PC-3 (cell line): ENCODE data around the gene HMGB4. TPM values are rescaled to one million over a fixed set of nuclear protein-coding genes. Genes with fewer than 3 reads are reported as not detected.

ENCODE experiments used
- ATAC-seq: fragments of 200-7000 bp; cut with Tn5 transposase; 2 replicates; pipeline ENCODE4 v1.9.1; 2020; ENCODE audit warnings: mild to moderate bottlenecking, moderate library complexity
- BruUV-seq: library from RNA; stranded (reverse); fragments of 400-500 nt; replicated peaks from 2 replicates; lab custom pipeline; 2021; lab: Mats Ljungman, UMichigan
- CTCF ChIA-PET: fragments of 300-600 bp; sonication (Branson Sonifier 250); formaldehyde crosslinking; loops from one replicate; lab custom pipeline; 2022; ENCODE audit warnings: antibody characterized with exemption; lab: Charles Lee
- POLR2A ChIA-PET: fragments of 300-600 bp; sonication (Branson Sonifier 250); formaldehyde crosslinking; loops from one replicate; lab custom pipeline; 2022; ENCODE audit warnings: antibody characterized with exemption; ENCODE audit not compliant: unreplicated experiment; lab: Charles Lee
- DNase-seq: peaks from one replicate; pipeline ENCODE4 v3.0.0-alpha.2; 2015
- H2AFZ ChIP-seq: fragments of 300-600 bp; sonication (generic); 2 replicates; pipeline ENCODE4 v1.6.0; 2016; ENCODE audit warnings: antibody characterized with exemption, low read length
- H3F3A ChIP-seq: fragments of 300-600 bp; sonication (generic); one replicate; pipeline ENCODE4 v1.6.0; 2017; ENCODE audit warnings: antibody characterized with exemption, low read length, control low read depth, mild to moderate bottlenecking; ENCODE audit not compliant: unreplicated experiment
- H3K27ac ChIP-seq: fragments of 300-600 bp; sonication (generic); 2 replicates; pipeline ENCODE4 v1.5.1; 2016; ENCODE audit warnings: mild to moderate bottlenecking, low read length
- H3K27me3 ChIP-seq: fragments of 300-600 bp; sonication (generic); 2 replicates; pipeline ENCODE4 v1.6.1; 2016; ENCODE audit warnings: low read length, mixed read lengths
- H3K36me3 ChIP-seq: fragments of 300-600 bp; sonication (generic); 2 replicates; pipeline ENCODE4 v1.6.1; 2016; ENCODE audit warnings: low read depth, mixed run types, low read length, mixed read lengths
- H3K4me1 ChIP-seq: fragments of 300-600 bp; sonication (generic); 2 replicates; pipeline ENCODE4 v1.5.1; 2016; ENCODE audit warnings: low read length; ENCODE audit not compliant: insufficient read depth
- H3K4me2 ChIP-seq: fragments of 300-600 bp; sonication (generic); 2 replicates; pipeline ENCODE4 v1.6.0; 2016; ENCODE audit warnings: low read length
- H3K4me3 ChIP-seq: fragments of 300-600 bp; sonication (generic); 2 replicates; pipeline ENCODE4 v1.5.1; 2016; ENCODE audit warnings: mild to moderate bottlenecking, low read length, mixed read lengths
- H3K79me2 ChIP-seq: fragments of 300-600 bp; sonication (generic); 2 replicates; pipeline ENCODE4 v1.6.1; 2017; ENCODE audit warnings: low read length, mixed read lengths
- H3K9ac ChIP-seq: fragments of 300-600 bp; sonication (generic); 2 replicates; pipeline ENCODE4 v1.6.0; 2016; ENCODE audit warnings: mild to moderate bottlenecking, low read length
- H3K9me2 ChIP-seq: fragments of 300-600 bp; sonication (generic); replicated peaks from 2 replicates; pipeline ENCODE4 v1.6.1; 2016; ENCODE audit warnings: mixed run types, low read length, mixed read lengths
- H3K9me3 ChIP-seq: fragments of 300-600 bp; sonication (generic); 2 replicates; pipeline ENCODE4 v1.6.1; 2016; ENCODE audit warnings: low read length, mixed read lengths
- H4K20me1 ChIP-seq: fragments of 300-600 bp; sonication (generic); 2 replicates; pipeline ENCODE4 v1.6.1; 2016; ENCODE audit warnings: low read length, mixed read lengths
- EZH2 ChIP-seq: fragments of 300-600 bp; sonication (generic); IDR thresholded peaks from one replicate; pipeline ENCODE4 v1.6.1; 2017; ENCODE audit warnings: antibody characterized with exemption, mild to moderate bottlenecking, low read length; ENCODE audit not compliant: unreplicated experiment
- EZH2phosphoT487 ChIP-seq: fragments of 300-600 bp; sonication (generic); IDR thresholded peaks from 2 replicates; pipeline ENCODE4 v1.6.1; 2018; ENCODE audit warnings: mild to moderate bottlenecking, antibody characterized with exemption, low read length, borderline replicate concordance
- intact Hi-C: fragments of 100-400 bp; cut with micrococcal nuclease; formaldehyde crosslinking; loops from 2 replicates; pipeline ENCODE4 v1.9.0; 2023
- total RNA-seq: library from RNA; depleted of rRNA; stranded (reverse); fragments of >200 nt; gene quantifications from 2 replicates; pipeline ENCODE4 v1.2.3, GENCODE V29; 2014
- TF ChIP-seq, protein P1 (sequence below): fragments of 300-600 bp; sonication (generic); conservative IDR thresholded peaks from 2 replicates; pipeline ENCODE4 v1.5.1; 2017; ENCODE audit warnings: antibody characterized with exemption, low read depth, mild to moderate bottlenecking, low read length

HMGB4 gene
- total RNA-seq, 1 experiment from 2014 or later: not detected

- Histone ChIP-seq H3K4me1 (no peaks in the 10 kb centered on the region), H3K36me3 (no peaks in the 10 kb centered on the region), H3K9me2 (no peaks in the 10 kb centered on the region), H3F3A (no peaks in the 10 kb centered on the region), H3K4me3 (no peak overlapping the region), H3K27ac (no peak overlapping the region), H3K9ac (no peak overlapping the region), H3K4me2 (no peak overlapping the region), H3K27me3 (peaks cover 5% of the 10 kb centered on the region; the same call in 1 of the 2 replicates), H4K20me1 (no peaks in the 10 kb centered on the region), H3K79me2 (no peaks in the 10 kb centered on the region), H2AFZ (no peak overlapping the region), H3K9me3 (no peaks in the 10 kb centered on the region)
- intact Hi-C loops: loop anchor here (10.0 kb wide), 1 partner anchor 754 kb away; no protein-coding TSS in a partner anchor
- DNase-seq (no peak), ATAC-seq (no peak)
- no TSS peak for BruUV-seq
- POLR2A ChIA-PET: no interaction called here
- CTCF ChIA-PET: no interaction called here
- TF ChIP-seq, protein P1, sequence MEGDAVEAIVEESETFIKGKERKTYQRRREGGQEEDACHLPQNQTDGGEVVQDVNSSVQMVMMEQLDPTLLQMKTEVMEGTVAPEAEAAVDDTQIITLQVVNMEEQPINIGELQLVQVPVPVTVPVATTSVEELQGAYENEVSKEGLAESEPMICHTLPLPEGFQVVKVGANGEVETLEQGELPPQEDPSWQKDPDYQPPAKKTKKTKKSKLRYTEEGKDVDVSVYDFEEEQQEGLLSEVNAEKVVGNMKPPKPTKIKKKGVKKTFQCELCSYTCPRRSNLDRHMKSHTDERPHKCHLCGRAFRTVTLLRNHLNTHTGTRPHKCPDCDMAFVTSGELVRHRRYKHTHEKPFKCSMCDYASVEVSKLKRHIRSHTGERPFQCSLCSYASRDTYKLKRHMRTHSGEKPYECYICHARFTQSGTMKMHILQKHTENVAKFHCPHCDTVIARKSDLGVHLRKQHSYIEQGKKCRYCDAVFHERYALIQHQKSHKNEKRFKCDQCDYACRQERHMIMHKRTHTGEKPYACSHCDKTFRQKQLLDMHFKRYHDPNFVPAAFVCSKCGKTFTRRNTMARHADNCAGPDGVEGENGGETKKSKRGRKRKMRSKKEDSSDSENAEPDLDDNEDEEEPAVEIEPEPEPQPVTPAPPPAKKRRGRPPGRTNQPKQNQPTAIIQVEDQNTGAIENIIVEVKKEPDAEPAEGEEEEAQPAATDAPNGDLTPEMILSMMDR: no peak
- TF ChIP-seq EZH2 (no peak), EZH2phosphoT487 (no peak)
These were observed 43.1 kb upstream of the HMGB4 start for GRCh38 chr1:33820804-33821203.

GRCh38 chr1:33821291-33821690 is 42.6 kb upstream of the HMGB4 start:
- no peak overlapping the region for H3K4me3 ChIP-seq
- H4K20me1 ChIP-seq: no peaks in the 10 kb centered on the region
- CTCF ChIA-PET: no interaction called here
- no peak overlapping the region for H2AFZ ChIP-seq
- H3K27me3 ChIP-seq: peaks cover 5% of the 10 kb centered on the region; the same call in 1 of the 2 replicates
- no peaks in the 10 kb centered on the region for H3K4me1 ChIP-seq
- POLR2A ChIA-PET: no interaction called here
- BruUV-seq: no TSS peak
- ATAC-seq (no peak), DNase-seq (no peak)
- no peaks in the 10 kb centered on the region for H3F3A ChIP-seq
- no peaks in the 10 kb centered on the region for H3K9me3 ChIP-seq
- no peaks in the 10 kb centered on the region for H3K36me3 ChIP-seq
- no peaks in the 10 kb centered on the region for H3K9me2 ChIP-seq
- H3K27ac ChIP-seq: no peak overlapping the region
- intact Hi-C loops: loop anchor here (10.0 kb wide), 1 partner anchor 754 kb away; no protein-coding TSS in a partner anchor
- no peaks in the 10 kb centered on the region for H3K79me2 ChIP-seq
- no peak overlapping the region for H3K4me2 ChIP-seq
- no peak overlapping the region for H3K9ac ChIP-seq
- TF ChIP-seq EZH2phosphoT487 (no peak), EZH2 (no peak)
- TF ChIP-seq, protein P1: no peak

DNA sequence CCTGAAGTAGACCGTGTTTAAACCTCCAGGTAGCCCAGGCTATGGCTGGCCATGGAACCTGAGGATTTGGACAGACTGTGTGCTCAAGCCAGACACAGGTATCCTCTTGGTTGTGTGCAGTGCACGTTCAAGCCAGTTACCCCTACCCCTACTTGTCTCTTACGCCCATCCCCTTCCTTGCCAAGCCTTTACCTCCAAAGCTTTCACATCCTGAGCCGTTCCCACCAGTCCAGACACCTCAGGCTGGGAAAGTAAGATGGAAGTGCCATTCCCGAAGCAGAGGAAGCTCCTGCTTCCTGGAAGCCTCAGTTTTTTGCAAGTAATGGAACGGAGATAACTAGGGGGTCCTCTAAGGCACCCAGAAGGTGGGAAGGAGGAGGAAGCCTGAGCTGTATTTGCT is 41.5 kb upstream of the HMGB4 start:
- no peak overlapping the region for H3K4me2 ChIP-seq
- ATAC-seq: no peak
- H3K27ac ChIP-seq: no peak overlapping the region
- H3F3A ChIP-seq: no peaks in the 10 kb centered on the region
- TF ChIP-seq, protein P1: no peak
- TF ChIP-seq EZH2phosphoT487 (no peak), EZH2 (no peak)
- H3K4me3 ChIP-seq: no peak overlapping the region
- no peaks in the 10 kb centered on the region for H3K9me2 ChIP-seq
- no peaks in the 10 kb centered on the region for H3K4me1 ChIP-seq
- H2AFZ ChIP-seq: no peak overlapping the region
- H3K79me2 ChIP-seq: no peaks in the 10 kb centered on the region
- POLR2A ChIA-PET: no interaction called here
- DNase-seq: no peak
- intact Hi-C loops: loop anchor here (10.0 kb wide), 1 partner anchor 752 kb away; no protein-coding TSS in a partner anchor
- peaks cover 2% of the 10 kb centered on the region; the same call in 1 of the 2 replicates for H3K27me3 ChIP-seq
- CTCF ChIA-PET: no interaction called here
- no peaks in the 10 kb centered on the region for H3K36me3 ChIP-seq
- no peak overlapping the region for H3K9ac ChIP-seq
- H3K9me3 ChIP-seq: no peaks in the 10 kb centered on the region
- H4K20me1 ChIP-seq: no peaks in the 10 kb centered on the region
- BruUV-seq: no TSS peak
